GM12878 (cell line): Measurements from ENCODE around the gene FERMT2. TPM values are rescaled to one million over a fixed set of nuclear protein-coding genes. Genes with fewer than 3 reads are reported as not detected.

Experiments
- ATAC-seq: fragments of 200-7000 bp; cut with Tn5 transposase; 3 replicates; pipeline ENCODE4 v1.9.1; 2020; ENCODE audit warnings: mild to moderate bottlenecking, moderate library complexity
- BruUV-seq: library from RNA; stranded (reverse); fragments of 400-500 nt; replicated peaks from 2 replicates; lab custom pipeline; 2021; lab: Mats Ljungman, UMichigan
- CTCF ChIA-PET: fragments of 300-600 bp; sonication (Branson Sonifier 250); formaldehyde crosslinking; extraction: SDS; loops from one replicate; lab custom pipeline; 2021; ENCODE audit warnings: inconsistent platforms; lab: Yijun Ruan, JAX
- POLR2A ChIA-PET: fragments of 350-600 bp; formaldehyde crosslinking; extraction: SDS; loops from one replicate; lab custom pipeline; 2021; ENCODE audit warnings: inconsistent platforms; lab: Charles Lee
- RAD21 ChIA-PET: fragments of 300-600 bp; sonication (Branson Sonifier 250); formaldehyde crosslinking; loops from one replicate; lab custom pipeline; 2023; ENCODE audit warnings: antibody characterized with exemption; ENCODE audit not compliant: unreplicated experiment; lab: Charles Lee
- SMC1A ChIA-PET: fragments of 300-600 bp; sonication (Branson Sonifier 250); formaldehyde crosslinking; loops from one replicate; lab custom pipeline; 2023; ENCODE audit not compliant: unreplicated experiment, uncharacterized antibody; lab: Charles Lee
- DNase-seq: peaks from one replicate; pipeline ENCODE4 v3.0.0-alpha.2; 2011; ENCODE audit warnings: low read depth, low spot score
- FAIRE-seq: peaks from 3 replicates; lab custom pipeline; 2011; peaks lifted over from hg19 to GRCh38; lab: Jason Lieb, UNC
- H2AFZ ChIP-seq: 2 replicates; pipeline ENCODE4 v1.6.0; 2011; ENCODE audit warnings: low read depth, low read length, control low read depth; ENCODE audit not compliant: control insufficient read depth
- H3K27ac ChIP-seq: 2 replicates; pipeline ENCODE4 v1.5.1; 2011; ENCODE audit warnings: control low read depth; ENCODE audit not compliant: control insufficient read depth, insufficient read depth
- H3K27me3 ChIP-seq, 2 experiments: replicated peaks in 1 of 2; 2 replicates each; pipeline versions ENCODE4 v1.6.0 to v1.6.1; 2011; ENCODE audit warnings: low read length in 1 of 2; ENCODE audit not compliant: control insufficient read depth in 2 of 2, insufficient read depth in 2 of 2
- H3K36me3 ChIP-seq, 2 experiments: 2 replicates each; pipeline ENCODE4 v1.5.1; 2011; ENCODE audit warnings: low read length in 1 of 2; ENCODE audit not compliant: control insufficient read depth in 2 of 2, insufficient read depth in 2 of 2
- H3K4me1 ChIP-seq: 2 replicates; pipeline ENCODE4 v1.6.1; 2011; ENCODE audit warnings: mild to moderate bottlenecking, low read length, moderate library complexity, mixed read lengths; ENCODE audit not compliant: control insufficient read depth, insufficient read depth
- H3K4me2 ChIP-seq: 2 replicates; pipeline ENCODE4 v1.6.0; 2011; ENCODE audit warnings: control low read depth; ENCODE audit not compliant: control insufficient read depth, insufficient read depth
- H3K4me3 ChIP-seq: fragments of 200-600 bp; sonication (generic); 2 replicates; pipeline ENCODE4 v1.5.1; 2016
- H3K79me2 ChIP-seq: 2 replicates; pipeline ENCODE4 v1.6.0; 2011; ENCODE audit warnings: low read length; ENCODE audit not compliant: control insufficient read depth, insufficient read depth
- H3K9ac ChIP-seq: 2 replicates; pipeline ENCODE4 v1.8.0; 2011; ENCODE audit warnings: low read length, control low read depth, mixed read lengths; ENCODE audit not compliant: control insufficient read depth, insufficient read depth
- H3K9me3 ChIP-seq: replicated peaks from 3 replicates; pipeline ENCODE4 v1.5.1; 2011; ENCODE audit warnings: mild to moderate bottlenecking, low read length; ENCODE audit not compliant: control insufficient read depth, insufficient read depth
- H4K20me1 ChIP-seq: 2 replicates; pipeline ENCODE4 v1.6.0; 2011; ENCODE audit not compliant: control insufficient read depth, insufficient read depth
- BACH1 ChIP-seq: fragments of 450-650 bp; IDR thresholded peaks from 2 replicates; pipeline ENCODE4 v1.6.1; 2017; ENCODE audit warnings: mild to moderate bottlenecking, borderline replicate concordance
- DPF2 ChIP-seq: fragments of 450-650 bp; IDR thresholded peaks from 2 replicates; pipeline ENCODE4 v1.6.1; 2017; ENCODE audit warnings: mild to moderate bottlenecking
- EP300 ChIP-seq, 2 experiments: fragments of 150-350 bp in 1 of 2; IDR thresholded peaks; 2 replicates each; pipeline ENCODE4 v1.6.1; 2011 to 2012; ENCODE audit warnings: low read depth in 2 of 2, low read length in 2 of 2, borderline replicate concordance in 1 of 2, improper control_type of control experiment in 1 of 2, inconsistent platforms in 1 of 2; ENCODE audit not compliant: control insufficient read depth in 1 of 2
- GABPA ChIP-seq: IDR thresholded peaks from 2 replicates; pipeline ENCODE4 v1.6.1; 2014; ENCODE audit warnings: antibody characterized with exemption, low read depth, mild to moderate bottlenecking, inconsistent platforms
- KAT2A ChIP-seq: conservative IDR thresholded peaks from 2 replicates; pipeline ENCODE4 v1.6.1; 2011; ENCODE audit warnings: low read depth, low read length; ENCODE audit not compliant: control insufficient read depth
- LARP7 ChIP-seq: fragments of 450-650 bp; IDR thresholded peaks from 2 replicates; pipeline ENCODE4 v1.6.1; 2017; ENCODE audit warnings: mild to moderate bottlenecking
- NFXL1 ChIP-seq: fragments of 450-650 bp; IDR thresholded peaks from 2 replicates; pipeline ENCODE4 v1.6.1; 2017; ENCODE audit warnings: antibody characterized with exemption, mild to moderate bottlenecking, borderline replicate concordance
- NR2C1 ChIP-seq: fragments of 450-650 bp; IDR thresholded peaks from 2 replicates; pipeline ENCODE4 v1.6.1; 2017; ENCODE audit warnings: antibody characterized with exemption, mild to moderate bottlenecking, moderate library complexity
- NRF1 ChIP-seq: conservative IDR thresholded peaks from 2 replicates; pipeline ENCODE4 v1.6.1; 2011; ENCODE audit warnings: mild to moderate bottlenecking, low read depth, low read length, improper control_type of control experiment
- PAX5 ChIP-seq: IDR thresholded peaks from 2 replicates; pipeline ENCODE4 v1.6.1; 2011; ENCODE audit warnings: low read depth, low read length, borderline replicate concordance
- RAD21 ChIP-seq: IDR thresholded peaks from 2 replicates; pipeline ENCODE4 v1.6.1; 2011; ENCODE audit warnings: mild to moderate bottlenecking, low read depth, low read length, moderate library complexity; ENCODE audit not compliant: insufficient read depth
- RCOR1 ChIP-seq: conservative IDR thresholded peaks from 2 replicates; pipeline ENCODE4 v1.6.1; 2012; ENCODE audit warnings: low read depth, low read length, improper control_type of control experiment
- SIN3A ChIP-seq: IDR thresholded peaks from 2 replicates; pipeline ENCODE4 v1.6.1; 2012; ENCODE audit warnings: low read depth, low read length, improper control_type of control experiment
- SUPT20H ChIP-seq: IDR thresholded peaks from 2 replicates; pipeline ENCODE4 v1.6.1; 2011; ENCODE audit warnings: low read depth, mild to moderate bottlenecking, low read length, moderate library complexity, borderline replicate concordance; ENCODE audit not compliant: control insufficient read depth
- WGBS: methylation state at CpG from one replicate; pipeline ENCODE4 v1.1.6; 2016; ENCODE audit warnings: low lambda C conversion rate; ENCODE audit not compliant: insufficient replicate concordance, insufficient coverage; ENCODE audit errors: missing lambda C conversion rate; 5-methylcytosine and 5-hydroxymethylcytosine counted together
- in situ Hi-C: fragments of 300-500 bp; cut with MboI; formaldehyde crosslinking; loops from 9 replicates; pipeline ENCODE4 v1.14.3; 2018; ENCODE audit warnings: mixed read lengths
- intact Hi-C: fragments of 100-400 bp; cut with micrococcal nuclease; formaldehyde crosslinking; loops from one replicate; pipeline ENCODE4 v1.14.2; 2022; ENCODE audit not compliant: unreplicated experiment
- polyA plus RNA-seq, 11 experiments: library from polyadenylated mRNA; depleted of rRNA in 4 of 11; unstranded in 6 of 11; stranded (reverse) in 5 of 11; fragments of >200 nt; fragmentation: Nextera tagmentation in 4 of 11; fragmentation: Illumina TruSeq in 1 of 11; extraction: Ambion mirVana in 4 of 11; extraction: Trizol in 1 of 11; gene quantifications; 1 replicate in 1 of 11; 2 replicates in 10 of 11; pipeline versions ENCODE4 v1.2.1 to v1.2.3, GENCODE V29; 2011 to 2016; ENCODE audit warnings: inconsistent platforms in 2 of 11, missing spikeins in 2 of 11, low read depth in 1 of 11
- total RNA-seq, 4 experiments: library from RNA; depleted of rRNA in 3 of 4; stranded (reverse); fragments of >200 nt in 3 of 4; fragmentation: Illumina TruSeq in 1 of 4; extraction: Trizol in 1 of 4; gene quantifications; 2 replicates each; pipeline versions ENCODE4 v1.2.1 to v1.2.3, GENCODE V29; 2013 to 2021
- TF ChIP-seq, protein P1 (sequence below): IDR thresholded peaks from 2 replicates; pipeline ENCODE4 v1.6.1; 2012; ENCODE audit warnings: low read depth, low read length, improper control_type of control experiment
- TF ChIP-seq, protein P2 (sequence below): fragments of 450-650 bp; IDR thresholded peaks from 2 replicates; pipeline ENCODE4 v1.6.1; 2018; ENCODE audit warnings: mild to moderate bottlenecking, low read depth, moderate library complexity; ENCODE audit not compliant: partially characterized antibody

FERMT2 gene
- total and polyA plus RNA-seq, 10 of the 15 experiments (the other 5 are each of a cell fraction or from before 2014, with no cell fraction given), result 4.9 to 35.5 (median 19.5) TPM

DNA sequence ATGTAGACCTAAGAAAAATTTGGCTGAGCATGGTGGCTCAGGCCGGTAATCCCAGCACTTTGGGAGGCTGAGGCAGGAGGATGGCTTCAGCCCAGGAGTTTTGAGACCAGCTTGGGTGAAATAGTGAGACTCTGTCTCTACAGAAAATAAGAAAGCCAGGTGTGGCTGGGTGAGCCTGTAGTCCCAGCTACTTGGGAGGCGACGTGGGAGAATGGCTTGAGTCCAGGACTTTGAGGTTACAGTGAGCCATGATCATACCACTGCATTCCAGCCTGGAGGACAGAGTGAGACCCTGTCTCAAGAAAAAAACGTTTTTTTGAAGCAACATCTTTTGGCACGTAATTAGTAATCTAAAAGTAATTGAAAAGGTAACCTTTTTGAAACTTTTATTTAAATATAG is 70.9 kb downstream of the FERMT2 start:
- H3K4me2 ChIP-seq, result no peak overlapping the region
- no peaks in the 10 kb centered on the region for H3K9me3 ChIP-seq
- no peaks in the 10 kb centered on the region for H3K36me3 ChIP-seq
- H3K9ac ChIP-seq, result no peak overlapping the region
- no peak overlapping the region for H3K4me3 ChIP-seq
- H3K27me3 ChIP-seq, result no peaks in the 10 kb centered on the region
- H3K27ac ChIP-seq, result no peak overlapping the region
- TF ChIP-seq RAD21 (no peak), EP300 (IDR thresholded peaks at IDR 0.05; ENCODE audit: borderline replicate concordance in 1 of 2, control insufficient read depth in 1 of 2, low read depth in 2 of 2, low read length in 2 of 2) (no peak), SUPT20H (no peak), PAX5 (no peak), NFXL1 (no peak), KAT2A (no peak), NR2C1 (no peak), LARP7 (no peak)
- SMC1A ChIA-PET, result interaction anchor here (1.6 kb wide), 1 partner anchor 83 kb away, joined by 3 read pairs; no protein-coding TSS in a partner anchor
- H4K20me1 ChIP-seq, result no peaks in the 10 kb centered on the region
- BruUV-seq, result no TSS peak
- in situ Hi-C loops, result no loop called here
- intact Hi-C loops, result no loop called here
- POLR2A ChIA-PET, result no interaction called here
- no peak for DNase-seq
- no peaks in the 10 kb centered on the region for H3K79me2 ChIP-seq
- 73% methylated on average over 5 of the region's 5 CpGs for WGBS
- FAIRE-seq, result no peak
- RAD21 ChIA-PET, result no interaction called here
- CTCF ChIA-PET, result no interaction called here
- no peak overlapping the region for H2AFZ ChIP-seq
- no peak for ATAC-seq
- H3K4me1 ChIP-seq, result no peaks in the 10 kb centered on the region

DNA sequence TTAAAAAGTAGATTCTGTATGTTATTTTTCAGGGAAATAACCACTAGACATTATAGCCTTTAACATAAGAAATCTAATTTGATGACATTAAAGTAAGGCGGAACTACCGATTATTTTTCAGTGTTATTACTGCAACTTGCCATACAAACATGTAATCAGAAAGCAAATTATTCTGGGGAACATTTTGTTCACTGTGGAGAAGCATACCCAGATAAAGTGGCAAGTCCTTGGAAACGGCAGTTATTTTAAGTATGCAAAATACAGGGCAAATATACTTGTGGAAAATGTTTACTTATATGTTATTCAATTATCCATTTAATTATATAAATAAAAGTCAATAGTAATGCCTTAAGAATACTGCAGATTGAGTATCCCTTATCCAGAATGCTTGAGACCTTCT is 71.9 kb downstream of the FERMT2 start:
- Histone ChIP-seq H3K4me1 (no peaks in the 10 kb centered on the region), H2AFZ (no peak overlapping the region), H3K27ac (no peak overlapping the region), H3K9ac (no peak overlapping the region), H3K4me2 (no peak overlapping the region), H3K4me3 (no peak overlapping the region), H3K79me2 (no peaks in the 10 kb centered on the region), H3K27me3 (no peaks in the 10 kb centered on the region), H4K20me1 (no peaks in the 10 kb centered on the region), H3K9me3 (no peaks in the 10 kb centered on the region), H3K36me3 (no peaks in the 10 kb centered on the region)
- ATAC-seq, result no peak
- ChIA-PET RAD21 (no interaction called here), POLR2A (no interaction called here), CTCF (interaction anchor here (0.5 kb wide), 1 partner anchor 52 kb away, joined by 3 read pairs; no protein-coding TSS in a partner anchor), SMC1A (interaction anchor here (0.5 kb wide), 1 partner anchor 80 kb away, joined by 3 read pairs; no protein-coding TSS in a partner anchor)
- WGBS, result 83% methylated on average over 3 of the region's 3 CpGs
- intact Hi-C loops (no loop called here), in situ Hi-C loops (no loop called here)
- no peak for DNase-seq
- BruUV-seq, result no TSS peak
- no peak for FAIRE-seq
- TF ChIP-seq, protein P1, sequence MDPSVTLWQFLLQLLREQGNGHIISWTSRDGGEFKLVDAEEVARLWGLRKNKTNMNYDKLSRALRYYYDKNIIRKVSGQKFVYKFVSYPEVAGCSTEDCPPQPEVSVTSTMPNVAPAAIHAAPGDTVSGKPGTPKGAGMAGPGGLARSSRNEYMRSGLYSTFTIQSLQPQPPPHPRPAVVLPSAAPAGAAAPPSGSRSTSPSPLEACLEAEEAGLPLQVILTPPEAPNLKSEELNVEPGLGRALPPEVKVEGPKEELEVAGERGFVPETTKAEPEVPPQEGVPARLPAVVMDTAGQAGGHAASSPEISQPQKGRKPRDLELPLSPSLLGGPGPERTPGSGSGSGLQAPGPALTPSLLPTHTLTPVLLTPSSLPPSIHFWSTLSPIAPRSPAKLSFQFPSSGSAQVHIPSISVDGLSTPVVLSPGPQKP, result no peak
- TF ChIP-seq, protein P2, sequence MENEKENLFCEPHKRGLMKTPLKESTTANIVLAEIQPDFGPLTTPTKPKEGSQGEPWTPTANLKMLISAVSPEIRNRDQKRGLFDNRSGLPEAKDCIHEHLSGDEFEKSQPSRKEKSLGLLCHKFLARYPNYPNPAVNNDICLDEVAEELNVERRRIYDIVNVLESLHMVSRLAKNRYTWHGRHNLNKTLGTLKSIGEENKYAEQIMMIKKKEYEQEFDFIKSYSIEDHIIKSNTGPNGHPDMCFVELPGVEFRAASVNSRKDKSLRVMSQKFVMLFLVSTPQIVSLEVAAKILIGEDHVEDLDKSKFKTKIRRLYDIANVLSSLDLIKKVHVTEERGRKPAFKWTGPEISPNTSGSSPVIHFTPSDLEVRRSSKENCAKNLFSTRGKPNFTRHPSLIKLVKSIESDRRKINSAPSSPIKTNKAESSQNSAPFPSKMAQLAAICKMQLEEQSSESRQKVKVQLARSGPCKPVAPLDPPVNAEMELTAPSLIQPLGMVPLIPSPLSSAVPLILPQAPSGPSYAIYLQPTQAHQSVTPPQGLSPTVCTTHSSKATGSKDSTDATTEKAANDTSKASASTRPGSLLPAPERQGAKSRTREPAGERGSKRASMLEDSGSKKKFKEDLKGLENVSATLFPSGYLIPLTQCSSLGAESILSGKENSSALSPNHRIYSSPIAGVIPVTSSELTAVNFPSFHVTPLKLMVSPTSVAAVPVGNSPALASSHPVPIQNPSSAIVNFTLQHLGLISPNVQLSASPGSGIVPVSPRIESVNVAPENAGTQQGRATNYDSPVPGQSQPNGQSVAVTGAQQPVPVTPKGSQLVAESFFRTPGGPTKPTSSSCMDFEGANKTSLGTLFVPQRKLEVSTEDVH, result no peak
- no peak for TF ChIP-seq BACH1
- no peak for TF ChIP-seq RCOR1
- TF ChIP-seq NRF1, result no peak
- no peak for TF ChIP-seq SIN3A
- TF ChIP-seq DPF2, result no peak
- TF ChIP-seq GABPA, result no peak
